Measurements from ENCODE around the gene PITPNM3. TPM values are rescaled to one million over a fixed set of nuclear protein-coding genes. Genes with fewer than 3 reads are reported as not detected.
"Not testable (repeated sequence)": the region's sequence is repeated elsewhere in the genome, so short reads cannot be mapped to it uniquely, and the experiment has no call there.

PITPNM3 gene
- total RNA-seq, 2 experiments from 2014 or later: 0.53 to 0.63 TPM

DNA sequence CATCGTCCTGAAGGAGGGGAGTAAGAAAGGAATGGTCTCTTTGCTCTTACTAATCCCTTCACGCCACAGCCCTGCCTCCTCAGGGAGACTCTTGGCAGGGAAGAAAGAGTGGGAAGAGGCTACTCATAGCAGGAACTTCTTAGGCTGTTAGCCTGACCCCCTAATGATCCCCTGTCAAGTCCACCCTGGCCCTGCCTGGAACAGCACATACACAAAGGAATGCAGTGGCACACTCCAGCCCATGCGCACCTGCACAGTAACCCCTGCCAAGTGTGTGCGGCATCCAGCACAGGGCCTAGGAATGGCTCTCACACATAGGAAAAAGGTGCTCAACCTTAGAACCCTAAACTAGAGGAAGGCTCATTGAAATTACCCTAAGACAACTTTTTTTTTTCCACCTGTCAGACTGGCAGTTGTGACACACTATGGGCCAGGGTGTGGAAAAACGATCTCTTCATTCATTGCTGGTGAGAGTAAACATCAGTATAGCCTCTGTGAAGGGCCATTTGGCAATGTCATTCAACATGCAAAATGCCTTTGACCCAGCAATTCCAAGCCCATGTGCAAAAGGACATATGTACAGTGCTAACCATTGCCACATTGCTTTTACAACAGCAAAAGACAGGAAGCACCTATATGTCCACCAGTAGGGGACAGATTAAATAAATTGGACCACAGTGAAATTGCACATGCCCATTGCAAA, 62.0 kb downstream of the PITPNM3 start:
- Mint-ChIP-seq H3K36me3 (ENCODE audit: low read depth) (no peaks in the 10 kb centered on the region), H3K27me3 (peaks cover 10% of the 10 kb centered on the region), H3K9me3 (no peaks in the 10 kb centered on the region), H3K4me3 (no peak overlapping the region), H3K27ac (no peak overlapping the region), H3K4me1 (peaks cover 13% of the 10 kb centered on the region)
- ChIA-PET POLR2A (no interaction called here), CTCF (no interaction called here)
- DNase-seq: no peak

DNA sequence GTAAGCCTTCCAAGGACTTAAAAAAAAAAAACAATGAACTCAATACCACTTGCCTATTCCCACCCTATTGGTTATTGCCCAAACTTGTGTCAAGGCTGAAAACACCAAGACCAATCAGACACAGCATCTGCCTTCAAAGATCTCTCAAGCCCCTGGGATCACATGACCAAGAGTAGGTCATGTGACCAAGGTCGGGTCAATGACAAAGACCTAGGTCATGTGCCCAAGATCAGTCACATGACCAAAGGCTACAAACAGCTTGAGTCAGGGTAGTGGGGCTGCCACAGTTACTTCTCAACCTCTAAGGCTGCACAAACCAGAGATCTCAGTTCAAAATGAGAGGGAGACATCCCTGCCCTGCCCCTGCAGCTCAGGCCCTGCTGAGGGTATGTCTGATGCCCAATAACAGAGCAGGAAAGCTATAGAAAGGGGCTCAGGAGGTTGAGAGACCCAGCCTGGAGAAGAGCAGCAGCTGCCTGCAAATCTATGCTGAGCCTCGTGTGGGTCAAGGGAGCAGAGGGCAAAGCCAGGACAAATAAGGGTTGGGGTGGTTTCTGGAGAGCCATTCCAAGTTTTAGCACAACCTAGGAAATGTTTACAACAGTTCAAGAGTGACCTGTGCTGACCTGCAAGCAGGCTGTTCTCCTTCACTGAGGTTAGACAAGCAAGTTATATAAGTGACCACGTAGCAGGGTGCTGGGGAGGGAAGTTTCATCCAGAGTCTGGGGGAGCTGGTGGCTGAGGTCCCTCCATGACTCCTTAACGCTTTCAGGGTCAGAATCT, 63.3 kb downstream of the PITPNM3 start:
- Mint-ChIP-seq H3K9me3 (no peaks in the 10 kb centered on the region), H3K36me3 (ENCODE audit: low read depth) (no peaks in the 10 kb centered on the region), H3K4me1 (peaks cover 13% of the 10 kb centered on the region), H3K27me3 (peaks cover 10% of the 10 kb centered on the region), H3K4me3 (no peak overlapping the region), H3K27ac (no peak overlapping the region)
- ChIA-PET CTCF (interaction anchor here (0.8 kb wide), 1 partner anchor 20 kb away, joined by 3 read pairs; no protein-coding TSS in a partner anchor), POLR2A (no interaction called here)
- no peak for DNase-seq

DNA sequence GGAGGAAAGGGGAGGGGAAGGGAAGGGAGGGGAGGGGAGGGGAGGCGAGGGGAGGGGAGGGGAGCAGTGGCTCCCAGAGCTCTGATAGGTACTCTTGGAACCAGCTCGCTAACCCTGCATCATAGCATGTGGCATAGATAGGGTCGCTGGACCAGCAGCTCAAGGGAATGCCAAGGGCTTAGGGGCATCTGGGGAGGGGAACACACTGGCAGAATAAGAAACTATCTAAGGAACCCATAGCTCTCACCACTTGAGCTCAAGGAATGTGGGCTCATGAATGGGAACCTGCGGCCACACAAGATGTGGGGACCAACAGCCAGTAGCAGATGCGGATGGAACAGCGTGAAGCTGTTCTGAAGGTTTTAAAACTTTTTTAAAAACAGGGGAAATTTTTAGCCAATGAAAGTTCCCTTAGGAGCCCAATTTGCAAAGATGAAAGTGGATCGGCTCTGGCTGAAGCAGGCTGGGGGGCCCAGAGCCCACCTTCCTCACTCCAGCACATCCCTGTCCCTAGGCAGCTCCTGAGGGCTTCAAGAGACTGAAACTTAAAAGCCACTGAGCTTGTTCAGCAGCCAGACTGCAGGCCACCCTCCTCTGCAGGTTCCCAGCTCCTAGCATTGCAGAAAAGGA, 65.2 kb downstream of the PITPNM3 start:
- ChIA-PET POLR2A (no interaction called here), CTCF (no interaction called here)
- H3K4me1 Mint-ChIP-seq: peaks cover 8% of the 10 kb centered on the region
- H3K27me3 Mint-ChIP-seq: peaks cover 2% of the 10 kb centered on the region
- no peaks in the 10 kb centered on the region for H3K36me3 Mint-ChIP-seq (ENCODE audit: low read depth)
- H3K9me3 Mint-ChIP-seq: no peaks in the 10 kb centered on the region
- no peak overlapping the region for H3K4me3 Mint-ChIP-seq
- no peak for DNase-seq
- no peak overlapping the region for H3K27ac Mint-ChIP-seq

DNA sequence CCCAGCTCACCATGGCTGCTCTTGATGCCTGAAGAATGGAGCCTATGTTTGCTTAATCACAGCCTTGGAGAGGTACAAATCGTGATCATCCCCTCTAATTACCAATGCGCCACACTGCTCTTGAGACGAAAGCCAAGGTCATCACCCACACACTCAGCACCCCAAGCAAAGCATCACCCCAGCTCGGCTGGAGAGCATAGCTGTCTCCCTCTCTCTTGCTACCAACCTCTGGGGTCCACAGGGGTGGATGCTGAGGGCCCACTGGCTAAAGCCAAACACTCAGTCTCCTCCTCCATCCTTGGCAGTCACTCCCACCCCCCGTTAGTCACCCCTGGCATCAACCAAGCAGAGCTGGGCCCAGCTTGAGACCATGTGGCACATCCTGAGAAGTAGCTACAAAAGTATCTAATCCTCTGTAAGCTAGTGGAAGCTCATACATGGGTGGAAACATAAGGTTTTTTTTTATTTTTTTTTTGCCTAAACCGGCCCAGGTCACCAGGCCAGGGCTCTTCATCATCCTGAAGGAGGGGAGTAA, 67.3 kb downstream of the PITPNM3 start:
- POLR2A ChIA-PET: no interaction called here
- H3K27me3 Mint-ChIP-seq: no peaks in the 10 kb centered on the region

GRCh38 chr17:6488008-6488539, 68.3 kb downstream of the PITPNM3 start:
- ChIA-PET CTCF (no interaction called here), POLR2A (no interaction called here)
- Mint-ChIP-seq H3K27me3 (no peaks in the 10 kb centered on the region), H3K4me3 (no peak overlapping the region), H3K27ac (no peak overlapping the region), H3K4me1 (no peaks in the 10 kb centered on the region), H3K36me3 (ENCODE audit: low read depth) (no peaks in the 10 kb centered on the region), H3K9me3 (no peaks in the 10 kb centered on the region)
- no peak for DNase-seq

More for the DNA sequence above, 67.3 kb downstream of the PITPNM3 start:
- CTCF ChIA-PET: interaction anchor here (1.0 kb wide), 1 partner anchor 18 kb away, joined by 4 read pairs; no protein-coding TSS in a partner anchor
- Mint-ChIP-seq H3K36me3 (ENCODE audit: low read depth) (no peaks in the 10 kb centered on the region), H3K4me1 (no peaks in the 10 kb centered on the region), H3K4me3 (no peak overlapping the region), H3K9me3 (no peaks in the 10 kb centered on the region), H3K27ac (no peak overlapping the region)
- DNase-seq: no peak

DNA sequence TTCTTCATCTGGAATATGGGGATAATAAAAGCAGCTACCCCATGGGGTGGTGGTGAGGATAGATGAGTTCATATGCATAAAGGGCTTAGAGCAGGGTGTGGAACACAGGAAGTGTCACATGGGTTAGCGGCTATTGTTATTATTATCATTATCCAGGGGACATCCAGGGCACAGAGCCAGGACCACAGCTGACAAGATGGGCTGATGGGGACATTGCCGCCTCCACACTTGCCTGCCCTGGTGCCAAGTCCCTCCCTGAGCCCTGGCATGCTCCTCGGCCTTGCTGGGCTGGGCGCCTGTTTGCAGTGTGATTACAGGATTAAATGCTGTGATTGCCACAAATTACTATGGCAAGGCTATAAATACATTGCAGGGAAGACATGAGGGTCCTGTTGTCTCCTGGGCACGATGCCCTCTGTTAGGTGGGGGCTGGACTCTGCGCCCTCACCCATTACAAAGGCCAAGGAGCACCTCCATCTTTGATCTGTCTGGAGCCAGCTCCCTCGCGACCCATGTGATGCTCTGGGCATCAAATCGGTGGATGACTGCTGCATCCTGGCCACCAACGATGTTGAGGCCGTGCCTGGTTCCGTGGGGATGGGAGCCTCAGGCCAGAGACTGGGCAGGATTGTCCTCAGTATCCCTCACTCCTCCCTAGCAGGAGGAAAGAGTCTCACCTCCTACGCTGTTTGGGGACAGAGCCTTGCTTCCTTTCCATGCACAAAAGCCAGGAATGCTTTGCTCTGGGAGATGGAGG, 68.9 kb downstream of the PITPNM3 start:
- Mint-ChIP-seq H3K36me3 (ENCODE audit: low read depth) (no peaks in the 10 kb centered on the region), H3K27ac (no peak overlapping the region), H3K9me3 (no peaks in the 10 kb centered on the region), H3K27me3 (no peaks in the 10 kb centered on the region), H3K4me3 (no peak overlapping the region), H3K4me1 (no peaks in the 10 kb centered on the region)
- no peak for DNase-seq
- CTCF ChIA-PET: no interaction called here
- POLR2A ChIA-PET: no interaction called here

GRCh38 chr17:6485646-6486412, 70.5 kb downstream of the PITPNM3 start:
- no peaks in the 10 kb centered on the region for H3K36me3 Mint-ChIP-seq (ENCODE audit: low read depth)
- H3K4me1 Mint-ChIP-seq: no peaks in the 10 kb centered on the region
- H3K27me3 Mint-ChIP-seq: no peaks in the 10 kb centered on the region
- ChIA-PET CTCF (no interaction called here), POLR2A (no interaction called here)
- no peak for DNase-seq
- no peak overlapping the region for H3K4me3 Mint-ChIP-seq
- no peaks in the 10 kb centered on the region for H3K9me3 Mint-ChIP-seq
- H3K27ac Mint-ChIP-seq: no peak overlapping the region

- Mint-ChIP-seq H3K4me1 (no peaks in the 10 kb centered on the region), H3K9me3 (no peaks in the 10 kb centered on the region), H3K4me3 (no peak overlapping the region), H3K27me3 (peaks cover 1% of the 10 kb centered on the region), H3K27ac (no peak overlapping the region), H3K36me3 (ENCODE audit: low read depth) (no peaks in the 10 kb centered on the region)
- no peak for DNase-seq
- POLR2A ChIA-PET: no interaction called here
- CTCF ChIA-PET: interaction anchor here (1.3 to 1.8 kb wide), 2 partner anchors 10 to 13 kb away, joined by 4 read pairs; no protein-coding TSS in a partner anchor
Measured at GRCh38 chr17:6483507-6483906, 72.8 kb downstream of the PITPNM3 start.

DNA sequence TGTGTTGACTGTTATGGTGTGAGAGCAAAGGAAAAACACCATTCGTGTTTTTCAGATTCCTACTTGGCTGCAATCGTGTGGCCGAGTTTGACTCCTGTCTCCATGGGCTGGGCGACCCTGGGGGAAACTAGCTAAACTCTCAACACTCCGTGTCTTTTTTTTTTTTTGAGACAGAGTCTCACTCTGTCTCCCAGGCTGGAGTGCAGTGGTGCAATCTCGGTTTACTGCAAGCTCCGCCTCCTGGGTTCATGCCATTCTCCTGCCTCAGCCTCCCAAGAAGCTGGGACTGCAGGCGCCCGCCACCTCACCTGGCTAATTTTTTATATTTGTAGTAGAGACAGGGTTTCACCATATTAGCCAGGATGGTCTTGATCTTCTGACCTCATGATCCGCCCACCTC, 73.6 kb downstream of the PITPNM3 start:
- H3K27ac Mint-ChIP-seq, H3K4me3 Mint-ChIP-seq, CTCF ChIA-PET: not testable (repeated sequence)

DNA sequence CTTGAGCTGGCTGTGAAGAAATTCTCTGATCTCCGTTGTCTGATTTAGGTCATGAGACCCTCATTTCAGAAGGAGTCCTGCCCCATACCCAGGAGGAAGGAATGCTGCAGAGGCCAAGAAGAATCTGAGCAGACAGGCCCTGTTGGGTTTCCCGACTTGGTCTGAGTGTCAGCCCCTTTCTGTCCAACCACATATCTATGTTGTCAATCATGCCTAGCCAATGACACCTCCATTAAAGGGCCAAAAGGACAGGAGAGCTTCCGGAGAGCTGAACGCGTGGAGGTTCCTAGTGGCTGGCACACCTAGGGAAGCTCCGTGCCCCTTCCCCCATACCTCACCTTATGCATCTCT, 74.3 kb downstream of the PITPNM3 start:
- H3K27me3 Mint-ChIP-seq: peaks cover 1% of the 10 kb centered on the region
- no peak overlapping the region for H3K4me3 Mint-ChIP-seq
- H3K4me1 Mint-ChIP-seq: no peaks in the 10 kb centered on the region
- no peaks in the 10 kb centered on the region for H3K9me3 Mint-ChIP-seq
- H3K36me3 Mint-ChIP-seq (ENCODE audit: low read depth): no peaks in the 10 kb centered on the region
- CTCF ChIA-PET: no interaction called here
- POLR2A ChIA-PET: no interaction called here
- DNase-seq: no peak
- no peak overlapping the region for H3K27ac Mint-ChIP-seq

More for the DNA sequence above, 73.6 kb downstream of the PITPNM3 start:
- DNase-seq; H3K27me3 Mint-ChIP-seq; POLR2A ChIA-PET; H3K36me3 Mint-ChIP-seq (ENCODE audit: low read depth); H3K9me3 Mint-ChIP-seq; H3K4me1 Mint-ChIP-seq: not testable (repeated sequence)

GRCh38 chr17:6480303-6480675, 76.1 kb downstream of the PITPNM3 start:
- Mint-ChIP-seq H3K9me3 (no peaks in the 10 kb centered on the region), H3K27me3 (peaks cover 1% of the 10 kb centered on the region), H3K4me3 (no peak overlapping the region), H3K36me3 (ENCODE audit: low read depth) (no peaks in the 10 kb centered on the region), H3K4me1 (no peaks in the 10 kb centered on the region), H3K27ac (no peak overlapping the region)
- ChIA-PET POLR2A (no interaction called here), CTCF (interaction anchor here (1.1 kb wide), 1 partner anchor 129 kb away, joined by 3 read pairs; no protein-coding TSS in a partner anchor)
- no peak for DNase-seq

- Mint-ChIP-seq H3K27ac (no peak overlapping the region), H3K9me3 (no peaks in the 10 kb centered on the region), H3K27me3 (peaks cover 1% of the 10 kb centered on the region), H3K4me3 (no peak overlapping the region), H3K36me3 (ENCODE audit: low read depth) (no peaks in the 10 kb centered on the region), H3K4me1 (no peaks in the 10 kb centered on the region)
- ChIA-PET POLR2A (no interaction called here), CTCF (no interaction called here)
- DNase-seq: no peak
Measured at GRCh38 chr17:6479622-6480302, 76.6 kb downstream of the PITPNM3 start.
